Panc1 (cell line): ENCODE results near the gene NSMF.

Source experiments
- CTCF ChIP-seq: fragments of 450-650 bp; IDR thresholded peaks from 2 replicates; pipeline ENCODE4 v1.5.1; 2017; ENCODE audit warnings: mild to moderate bottlenecking
- POLR2AphosphoS5 ChIP-seq: IDR thresholded peaks from 2 replicates; pipeline ENCODE4 v1.6.1; 2012; ENCODE audit warnings: mild to moderate bottlenecking, low read depth, low read length, moderate library complexity
- REST ChIP-seq, 2 experiments: IDR thresholded peaks; 2 replicates each; pipeline ENCODE4 v1.6.1; 2011 to 2012; ENCODE audit warnings: low read depth in 2 of 2, control low read depth in 1 of 2, low read length in 1 of 2, mild to moderate bottlenecking in 1 of 2, moderate library complexity in 1 of 2; ENCODE audit not compliant: insufficient read depth in 1 of 2
- SIN3A ChIP-seq: IDR thresholded peaks from 2 replicates; pipeline ENCODE4 v1.6.1; 2012; ENCODE audit warnings: low read depth, mild to moderate bottlenecking, low read length, moderate library complexity, borderline replicate concordance; ENCODE audit not compliant: insufficient read depth

- no peak for TF ChIP-seq CTCF
- no peak for TF ChIP-seq SIN3A
- no peak for TF ChIP-seq POLR2AphosphoS5
- TF ChIP-seq REST (IDR thresholded peaks at IDR 0.05; ENCODE audit: insufficient read depth in 1 of 2, low read depth in 2 of 2, low read length in 1 of 2), result no peak
These were observed 19.5 kb upstream of the NSMF start for GRCh38 chr9:137478613-137478961.
